Measurements from ENCODE around the gene SERPINI2. TPM values are rescaled to one million over a fixed set of nuclear protein-coding genes. Genes with fewer than 3 reads are reported as not detected.

SERPINI2 gene
- polyA plus RNA-seq, 2 of the 4 experiments (the other 2 are of a cell fraction), result not detected

DNA sequence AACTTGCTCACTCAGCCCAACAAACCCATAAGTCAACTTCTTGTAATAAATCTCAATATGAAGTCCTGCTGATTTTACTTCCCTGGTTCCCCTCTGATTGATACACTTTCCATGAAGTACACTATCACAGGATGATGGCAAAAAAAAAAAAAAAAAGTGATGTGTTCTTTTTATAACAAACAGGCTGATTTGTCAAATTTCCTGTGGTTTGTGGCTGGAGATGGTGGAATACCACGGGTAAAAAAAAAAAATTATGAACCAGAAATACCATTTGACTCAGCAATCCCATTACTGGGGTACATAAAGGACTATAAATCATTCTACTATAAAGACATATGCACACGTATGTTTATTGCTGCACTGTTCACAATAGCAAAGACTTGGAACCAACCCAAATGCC lies 10.7 kb upstream of the SERPINI2 start:
- ATAC-seq, result no peak
- Histone ChIP-seq H3K4me2 (no peak overlapping the region), H3K4me3 (no peak overlapping the region), H3K27ac (no peak overlapping the region), H3K4me1 (no peaks in the 10 kb centered on the region), H3K9me3 (no peaks in the 10 kb centered on the region)
- POLR2A ChIA-PET, result no interaction called here
- no peak for DNase-seq (ENCODE audit: low read depth in 1 of 2, low spot score in 1 of 2)
- no peak for FAIRE-seq
- WGBS (ENCODE audit: missing lambda C conversion rate), result 12% methylated on average over 2 of the region's 2 CpGs
- no peak for TF ChIP-seq KDM5A (IDR thresholded peaks at IDR 0.05)
- no peak for TF ChIP-seq SMC3 (IDR thresholded peaks at IDR 0.05)
- no peak for TF ChIP-seq BHLHE40 (IDR thresholded peaks at IDR 0.05; ENCODE audit: low read depth, low read length)
- CTCF ChIA-PET, result no interaction called here

- H3K27ac ChIP-seq, result no peak overlapping the region
- FAIRE-seq (no peak), DNase-seq (ENCODE audit: low read depth in 1 of 2, low spot score in 1 of 2) (no peak), ATAC-seq (no peak)
- ChIA-PET CTCF (no interaction called here), POLR2A (no interaction called here)
- TF ChIP-seq RAD21 (conservative IDR thresholded peaks at IDR 0.05 in 1 of 2, IDR thresholded peaks at IDR 0.05 in 1 of 2) (no peak), RFX5 (IDR thresholded peaks at IDR 0.05) (no peak), KDM5A (IDR thresholded peaks at IDR 0.05) (no peak), HOXB5 (CRISPR knock-in tag; IDR thresholded peaks at IDR 0.05) (no peak), FOSL2 (IDR thresholded peaks at IDR 0.05) (no peak), FOSL2 (CRISPR knock-in tag; IDR thresholded peaks at IDR 0.05) (no peak), EHMT2 (IDR thresholded peaks at IDR 0.05; ENCODE audit: low read depth) (no peak), ESRRA (IDR thresholded peaks at IDR 0.05; ENCODE audit: borderline replicate concordance, low read length) (no peak), CEBPB (IDR thresholded peaks at IDR 0.05) (no peak), ATOH8 (CRISPR knock-in tag; IDR thresholded peaks at IDR 0.05; ENCODE audit: low read depth) (no peak), TP53 (CRISPR knock-in tag; IDR thresholded peaks at IDR 0.05) (no peak), NFE2L2 (conservative IDR thresholded peaks at IDR 0.05; ENCODE audit: low read length) (no peak), CBX8 (IDR thresholded peaks at IDR 0.05) (no peak), E2F6 (IDR thresholded peaks at IDR 0.05; ENCODE audit: borderline replicate concordance, low read depth) (no peak), HDAC2 (IDR thresholded peaks at IDR 0.05) (no peak), HEYL (CRISPR knock-in tag; IDR thresholded peaks at IDR 0.05) (no peak)
- TF ChIP-seq, protein P1, sequence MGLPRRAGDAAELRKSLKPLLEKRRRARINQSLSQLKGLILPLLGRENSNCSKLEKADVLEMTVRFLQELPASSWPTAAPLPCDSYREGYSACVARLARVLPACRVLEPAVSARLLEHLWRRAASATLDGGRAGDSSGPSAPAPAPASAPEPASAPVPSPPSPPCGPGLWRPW (IDR thresholded peaks at IDR 0.05), result no peak
- no peak overlapping the region for H3K4me3 ChIP-seq
- 46% methylated on average over 2 of the region's 2 CpGs for WGBS (ENCODE audit: missing lambda C conversion rate)
- H3K4me1 ChIP-seq, result no peaks in the 10 kb centered on the region
- no peak overlapping the region for H3K4me2 ChIP-seq
- no peaks in the 10 kb centered on the region for H3K9me3 ChIP-seq
Measured at GRCh38 chr3:167483708-167484475, 10.1 kb upstream of the SERPINI2 start.

GRCh38 chr3:167481164-167481563 lies 7.3 kb upstream of the SERPINI2 start:
- ATAC-seq, result no peak
- FAIRE-seq, result no peak
- no peak overlapping the region for H3K4me3 ChIP-seq
- ChIA-PET POLR2A (no interaction called here), CTCF (no interaction called here)
- DNase-seq (ENCODE audit: low read depth in 1 of 2, low spot score in 1 of 2), result no peak
- H3K4me2 ChIP-seq, result no peak overlapping the region
- no peaks in the 10 kb centered on the region for H3K4me1 ChIP-seq
- H3K27ac ChIP-seq, result no peak overlapping the region
- no peaks in the 10 kb centered on the region for H3K9me3 ChIP-seq
- TF ChIP-seq MYC (IDR thresholded peaks at IDR 0.05; ENCODE audit: borderline replicate concordance, low read length) (no peak), JUNB (IDR thresholded peaks at IDR 0.05) (no peak), SREBF2 (IDR thresholded peaks at IDR 0.05) (no peak), ZSCAN20 (CRISPR knock-in tag; IDR thresholded peaks at IDR 0.05) (no peak), SMC3 (IDR thresholded peaks at IDR 0.05) (no peak), CEBPB (IDR thresholded peaks at IDR 0.05) (no peak), CHD2 (IDR thresholded peaks at IDR 0.05; ENCODE audit: low read length, partially characterized antibody) (no peak), ELK1 (IDR thresholded peaks at IDR 0.05; ENCODE audit: low read depth, low read length) (no peak), POLR2A (IDR thresholded peaks at IDR 0.05; ENCODE audit: low read length) (no peak), ZC3H11A (IDR thresholded peaks at IDR 0.05) (no peak), HEYL (CRISPR knock-in tag; IDR thresholded peaks at IDR 0.05) (no peak), EHF (CRISPR knock-in tag; IDR thresholded peaks at IDR 0.05) (no peak), FOSL2 (IDR thresholded peaks at IDR 0.05) (no peak), FOSL2 (CRISPR knock-in tag; IDR thresholded peaks at IDR 0.05) (no peak), HOXA7 (CRISPR knock-in tag; IDR thresholded peaks at IDR 0.05) (no peak), FOXS1 (CRISPR knock-in tag; IDR thresholded peaks at IDR 0.05) (no peak)
- TF ChIP-seq, protein P2, sequence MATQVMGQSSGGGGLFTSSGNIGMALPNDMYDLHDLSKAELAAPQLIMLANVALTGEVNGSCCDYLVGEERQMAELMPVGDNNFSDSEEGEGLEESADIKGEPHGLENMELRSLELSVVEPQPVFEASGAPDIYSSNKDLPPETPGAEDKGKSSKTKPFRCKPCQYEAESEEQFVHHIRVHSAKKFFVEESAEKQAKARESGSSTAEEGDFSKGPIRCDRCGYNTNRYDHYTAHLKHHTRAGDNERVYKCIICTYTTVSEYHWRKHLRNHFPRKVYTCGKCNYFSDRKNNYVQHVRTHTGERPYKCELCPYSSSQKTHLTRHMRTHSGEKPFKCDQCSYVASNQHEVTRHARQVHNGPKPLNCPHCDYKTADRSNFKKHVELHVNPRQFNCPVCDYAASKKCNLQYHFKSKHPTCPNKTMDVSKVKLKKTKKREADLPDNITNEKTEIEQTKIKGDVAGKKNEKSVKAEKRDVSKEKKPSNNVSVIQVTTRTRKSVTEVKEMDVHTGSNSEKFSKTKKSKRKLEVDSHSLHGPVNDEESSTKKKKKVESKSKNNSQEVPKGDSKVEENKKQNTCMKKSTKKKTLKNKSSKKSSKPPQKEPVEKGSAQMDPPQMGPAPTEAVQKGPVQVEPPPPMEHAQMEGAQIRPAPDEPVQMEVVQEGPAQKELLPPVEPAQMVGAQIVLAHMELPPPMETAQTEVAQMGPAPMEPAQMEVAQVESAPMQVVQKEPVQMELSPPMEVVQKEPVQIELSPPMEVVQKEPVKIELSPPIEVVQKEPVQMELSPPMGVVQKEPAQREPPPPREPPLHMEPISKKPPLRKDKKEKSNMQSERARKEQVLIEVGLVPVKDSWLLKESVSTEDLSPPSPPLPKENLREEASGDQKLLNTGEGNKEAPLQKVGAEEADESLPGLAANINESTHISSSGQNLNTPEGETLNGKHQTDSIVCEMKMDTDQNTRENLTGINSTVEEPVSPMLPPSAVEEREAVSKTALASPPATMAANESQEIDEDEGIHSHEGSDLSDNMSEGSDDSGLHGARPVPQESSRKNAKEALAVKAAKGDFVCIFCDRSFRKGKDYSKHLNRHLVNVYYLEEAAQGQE (IDR thresholded peaks at IDR 0.05), result no peak

Data from A549 (cell line).